ENCODE measurements around the gene AFF3. TPM values are rescaled to one million over a fixed set of nuclear protein-coding genes. Genes with fewer than 3 reads are reported as not detected.

The AFF3 gene
- total RNA-seq, 1 experiment from 2014 or later: 0.61 TPM

GRCh38 chr2:99700482-99701398, 441.6 kb downstream of the AFF3 start (continued):
- TF ChIP-seq, protein P1, sequence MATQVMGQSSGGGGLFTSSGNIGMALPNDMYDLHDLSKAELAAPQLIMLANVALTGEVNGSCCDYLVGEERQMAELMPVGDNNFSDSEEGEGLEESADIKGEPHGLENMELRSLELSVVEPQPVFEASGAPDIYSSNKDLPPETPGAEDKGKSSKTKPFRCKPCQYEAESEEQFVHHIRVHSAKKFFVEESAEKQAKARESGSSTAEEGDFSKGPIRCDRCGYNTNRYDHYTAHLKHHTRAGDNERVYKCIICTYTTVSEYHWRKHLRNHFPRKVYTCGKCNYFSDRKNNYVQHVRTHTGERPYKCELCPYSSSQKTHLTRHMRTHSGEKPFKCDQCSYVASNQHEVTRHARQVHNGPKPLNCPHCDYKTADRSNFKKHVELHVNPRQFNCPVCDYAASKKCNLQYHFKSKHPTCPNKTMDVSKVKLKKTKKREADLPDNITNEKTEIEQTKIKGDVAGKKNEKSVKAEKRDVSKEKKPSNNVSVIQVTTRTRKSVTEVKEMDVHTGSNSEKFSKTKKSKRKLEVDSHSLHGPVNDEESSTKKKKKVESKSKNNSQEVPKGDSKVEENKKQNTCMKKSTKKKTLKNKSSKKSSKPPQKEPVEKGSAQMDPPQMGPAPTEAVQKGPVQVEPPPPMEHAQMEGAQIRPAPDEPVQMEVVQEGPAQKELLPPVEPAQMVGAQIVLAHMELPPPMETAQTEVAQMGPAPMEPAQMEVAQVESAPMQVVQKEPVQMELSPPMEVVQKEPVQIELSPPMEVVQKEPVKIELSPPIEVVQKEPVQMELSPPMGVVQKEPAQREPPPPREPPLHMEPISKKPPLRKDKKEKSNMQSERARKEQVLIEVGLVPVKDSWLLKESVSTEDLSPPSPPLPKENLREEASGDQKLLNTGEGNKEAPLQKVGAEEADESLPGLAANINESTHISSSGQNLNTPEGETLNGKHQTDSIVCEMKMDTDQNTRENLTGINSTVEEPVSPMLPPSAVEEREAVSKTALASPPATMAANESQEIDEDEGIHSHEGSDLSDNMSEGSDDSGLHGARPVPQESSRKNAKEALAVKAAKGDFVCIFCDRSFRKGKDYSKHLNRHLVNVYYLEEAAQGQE (IDR thresholded peaks at IDR 0.05; ENCODE audit: low read depth): no peak

DNA sequence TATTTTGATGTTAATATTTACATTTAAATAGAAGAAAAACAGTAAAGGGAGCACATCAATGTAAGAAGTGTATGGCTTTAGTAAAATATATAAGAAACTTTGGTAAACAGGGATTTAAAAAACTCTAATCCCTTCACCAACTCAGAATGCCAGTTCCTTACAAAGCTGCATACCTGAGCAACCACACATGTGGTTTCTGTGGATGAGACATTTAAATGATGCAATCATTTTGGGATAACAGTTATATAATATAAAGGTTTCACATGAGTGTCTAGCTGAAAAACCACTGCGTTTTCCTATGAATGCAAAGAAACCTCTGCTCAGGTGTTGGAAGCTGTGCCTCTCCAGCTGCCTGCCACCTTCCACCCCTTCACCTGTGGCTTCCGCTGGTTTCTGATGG, 443.5 kb downstream of the AFF3 start:
- DNase-seq (ENCODE audit: low read depth, low spot score): no peak
- peaks cover 25% of the 10 kb centered on the region for H3K27me3 ChIP-seq (ENCODE audit: insufficient read depth, low read length)
- no peaks in the 10 kb centered on the region for H4K20me1 ChIP-seq (ENCODE audit: insufficient read depth)
- no peaks in the 10 kb centered on the region for H3K9me2 ChIP-seq (ENCODE audit: insufficient read depth)
- no peaks in the 10 kb centered on the region for H3K36me3 ChIP-seq (ENCODE audit: control insufficient read depth in 1 of 2, insufficient read depth in 2 of 2, low read length in 2 of 2)
- H3K79me2 ChIP-seq (ENCODE audit: insufficient read depth, low read length): no peaks in the 10 kb centered on the region
- no peak for ATAC-seq
- no peak overlapping the region for H2AFZ ChIP-seq (ENCODE audit: low read depth, low read length, poor library complexity, severe bottlenecking)
- no peaks in the 10 kb centered on the region for H3K9me3 ChIP-seq (ENCODE audit: control insufficient read depth in 1 of 2, insufficient read depth in 1 of 2, low read depth in 1 of 2, low read length in 2 of 2)
- CTCF ChIA-PET: no interaction called here
- RAD21 ChIA-PET (ENCODE audit: low non-redundant PET in 1 of 2, low total read pairs in 2 of 2, uncharacterized antibody in 2 of 2, unreplicated experiment in 2 of 2): no interaction called here
- no peak overlapping the region for H3K4me3 ChIP-seq (replicated peaks in 1 of 2; ENCODE audit: low read depth in 1 of 2, low read length in 2 of 2)
- H3K4me1 ChIP-seq (ENCODE audit: control insufficient read depth in 1 of 2, insufficient read depth in 2 of 2, low read length in 2 of 2): no peaks in the 10 kb centered on the region
- intact Hi-C loops (cut with micrococcal nuclease): no loop called here
- no peak overlapping the region for H3K9ac ChIP-seq (ENCODE audit: low read length)
- POLR2A ChIA-PET: no interaction called here
- BruUV-seq (replicated peaks): no TSS peak
- no peak overlapping the region for H3K4me2 ChIP-seq (ENCODE audit: low read length)
- no peak overlapping the region for H3K27ac ChIP-seq (ENCODE audit: low read depth, low read length)
- TF ChIP-seq, protein P2, sequence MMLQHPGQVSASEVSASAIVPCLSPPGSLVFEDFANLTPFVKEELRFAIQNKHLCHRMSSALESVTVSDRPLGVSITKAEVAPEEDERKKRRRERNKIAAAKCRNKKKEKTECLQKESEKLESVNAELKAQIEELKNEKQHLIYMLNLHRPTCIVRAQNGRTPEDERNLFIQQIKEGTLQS (IDR thresholded peaks at IDR 0.05): no peak
- TF ChIP-seq ZNF274 (IDR thresholded peaks at IDR 0.05; ENCODE audit: low read depth, low read length) (no peak), SIN3A (IDR thresholded peaks at IDR 0.05; ENCODE audit: low read depth) (no peak), SRF (IDR thresholded peaks at IDR 0.05; ENCODE audit: low read depth) (no peak), ELF1 (IDR thresholded peaks at IDR 0.05; ENCODE audit: borderline replicate concordance, low read depth) (no peak), TCF7L2 (IDR thresholded peaks at IDR 0.05; ENCODE audit: borderline replicate concordance, extremely low read depth, insufficient read depth, insufficient read length) (no peak), CTCF (IDR thresholded peaks at IDR 0.05 in 2 of 3, conservative IDR thresholded peaks at IDR 0.05 in 1 of 3; ENCODE audit: borderline replicate concordance in 1 of 3, insufficient read depth in 1 of 3, low read depth in 2 of 3, low read length in 2 of 3) (no peak), CEBPB (IDR thresholded peaks at IDR 0.05; ENCODE audit: low read depth) (no peak), POLR2A (IDR thresholded peaks at IDR 0.05; ENCODE audit: borderline replicate concordance, extremely low read depth, insufficient read depth, insufficient read length) (no peak), RAD21 (IDR thresholded peaks at IDR 0.05; ENCODE audit: low read depth) (no peak), EGR1 (IDR thresholded peaks at IDR 0.05; ENCODE audit: low read depth) (no peak), SP1 (IDR thresholded peaks at IDR 0.05; ENCODE audit: low read depth) (no peak), EZH2 (IDR thresholded peaks at IDR 0.05) (no peak), YY1 (IDR thresholded peaks at IDR 0.05; ENCODE audit: extremely low read depth, insufficient replicate concordance, low read depth, low read length) (no peak)
- TF ChIP-seq, protein P1 (IDR thresholded peaks at IDR 0.05; ENCODE audit: low read depth): no peak

All from HCT116 (cell line).